ENCODE data around the gene GNG4.

Gene GNG4

GRCh38 chr1:235637756-235638534, 11.6 kb downstream of the GNG4 start:
- DNase-seq, result no peak
- no peak overlapping the region for H3K4me3 ChIP-seq (ENCODE audit: low read length)
- peaks cover 3% of the 10 kb centered on the region for H3K4me1 ChIP-seq (ENCODE audit: low read length)
- H3K4me2 ChIP-seq (ENCODE audit: low read depth, low read length), result no peak overlapping the region
- H3K9ac ChIP-seq (ENCODE audit: low read length), result no peak overlapping the region
- H4K20me1 ChIP-seq (ENCODE audit: insufficient read depth, low read length), result no peaks in the 10 kb centered on the region
- no peaks in the 10 kb centered on the region for H3K36me3 ChIP-seq (replicated peaks; ENCODE audit: insufficient read depth, low read length)
- no peaks in the 10 kb centered on the region for H3K9me2 ChIP-seq (replicated peaks; ENCODE audit: insufficient read depth, low read length)
- no peak for TF ChIP-seq EZH2phosphoT487 (IDR thresholded peaks at IDR 0.05; ENCODE audit: low read length)
- TF ChIP-seq EZH2 (optimal IDR thresholded peaks at IDR 0.05; ENCODE audit: low read depth, low read length), result no peak
- no peak for TF ChIP-seq CTCF (IDR thresholded peaks at IDR 0.05; ENCODE audit: low read length)
- no peak overlapping the region for H3K27ac ChIP-seq (ENCODE audit: low read length)
- H2AFZ ChIP-seq (ENCODE audit: low read length), result no peak overlapping the region
- no peaks in the 10 kb centered on the region for H3K79me2 ChIP-seq (ENCODE audit: low read length)
- no peaks in the 10 kb centered on the region for H3F3A ChIP-seq (ENCODE audit: insufficient read depth, low read length)
- no peaks in the 10 kb centered on the region for H3K9me3 ChIP-seq (replicated peaks; ENCODE audit: insufficient read depth, low read length)
- H3K27me3 ChIP-seq (replicated peaks; ENCODE audit: insufficient read depth, low read length), result no peaks in the 10 kb centered on the region

- DNase-seq, result no peak
- Histone ChIP-seq H2AFZ (ENCODE audit: low read length) (no peak overlapping the region), H3K9me3 (replicated peaks; ENCODE audit: insufficient read depth, low read length) (no peaks in the 10 kb centered on the region), H3K4me3 (ENCODE audit: low read length) (no peak overlapping the region), H3K9ac (ENCODE audit: low read length) (no peak overlapping the region), H3K4me2 (ENCODE audit: low read depth, low read length) (no peak overlapping the region), H3K36me3 (replicated peaks; ENCODE audit: insufficient read depth, low read length) (no peaks in the 10 kb centered on the region), H3K79me2 (ENCODE audit: low read length) (no peaks in the 10 kb centered on the region), H3K9me2 (replicated peaks; ENCODE audit: insufficient read depth, low read length) (no peaks in the 10 kb centered on the region), H4K20me1 (ENCODE audit: insufficient read depth, low read length) (no peaks in the 10 kb centered on the region), H3K27ac (ENCODE audit: low read length) (no peak overlapping the region), H3F3A (ENCODE audit: insufficient read depth, low read length) (peaks cover 4% of the 10 kb centered on the region; the same call in 1 of the 2 replicates), H3K27me3 (replicated peaks; ENCODE audit: insufficient read depth, low read length) (no peaks in the 10 kb centered on the region), H3K4me1 (ENCODE audit: low read length) (peaks cover 3% of the 10 kb centered on the region)
- TF ChIP-seq CTCF (IDR thresholded peaks at IDR 0.05; ENCODE audit: low read length), result no peak; the same call in 1 of the 2 replicates
- TF ChIP-seq EZH2phosphoT487 (IDR thresholded peaks at IDR 0.05; ENCODE audit: low read length), result no peak
- TF ChIP-seq EZH2 (optimal IDR thresholded peaks at IDR 0.05; ENCODE audit: low read depth, low read length), result no peak
Measured at GRCh38 chr1:235635938-235636662, 13.5 kb downstream of the GNG4 start.

- H3K79me2 ChIP-seq (ENCODE audit: low read length), result no peaks in the 10 kb centered on the region
- H3K4me1 ChIP-seq (ENCODE audit: low read length), result peaks cover 3% of the 10 kb centered on the region
- no peaks in the 10 kb centered on the region for H3K27me3 ChIP-seq (replicated peaks; ENCODE audit: insufficient read depth, low read length)
- peak overlapping the region; percentile 64 for H3K4me2 ChIP-seq (ENCODE audit: low read depth, low read length)
- H3K9me3 ChIP-seq (replicated peaks; ENCODE audit: insufficient read depth, low read length), result no peaks in the 10 kb centered on the region
- H4K20me1 ChIP-seq (ENCODE audit: insufficient read depth, low read length), result no peaks in the 10 kb centered on the region
- TF ChIP-seq EZH2 (optimal IDR thresholded peaks at IDR 0.05; ENCODE audit: low read depth, low read length) (no peak), CTCF (IDR thresholded peaks at IDR 0.05; ENCODE audit: low read length) (0 out of 2 replicates have a peak, but pooled peaks have one; percentile 12)
- H3K9ac ChIP-seq (ENCODE audit: low read length), result peak overlapping the region; percentile 9; the same call in 1 of the 2 replicates
- H3K9me2 ChIP-seq (replicated peaks; ENCODE audit: insufficient read depth, low read length), result no peaks in the 10 kb centered on the region
- peak overlapping the region; percentile 32 for H2AFZ ChIP-seq (ENCODE audit: low read length)
- peaks cover 4% of the 10 kb centered on the region; the same call in 1 of the 2 replicates for H3F3A ChIP-seq (ENCODE audit: insufficient read depth, low read length)
- no peaks in the 10 kb centered on the region for H3K36me3 ChIP-seq (replicated peaks; ENCODE audit: insufficient read depth, low read length)
- H3K27ac ChIP-seq (ENCODE audit: low read length), result peak overlapping the region; percentile 8; the same call in 1 of the 2 replicates
- H3K4me3 ChIP-seq (ENCODE audit: low read length), result peak overlapping the region; percentile 48
- peak; percentile 63 for DNase-seq
Measured at GRCh38 chr1:235632506-235633401, 16.8 kb downstream of the GNG4 start.
